HG03575 (cell line): ENCODE data around the gene SYT6.

Experiments
- ATAC-seq: cut with Tn5 transposase; IDR thresholded peaks from one replicate; pipeline ENCODE4 v1.9.1; 2021; ENCODE audit not compliant: unreplicated experiment, insufficient number of reproducible peaks, low FRiP score; ENCODE audit errors: extremely low read depth

SYT6 gene

DNA sequence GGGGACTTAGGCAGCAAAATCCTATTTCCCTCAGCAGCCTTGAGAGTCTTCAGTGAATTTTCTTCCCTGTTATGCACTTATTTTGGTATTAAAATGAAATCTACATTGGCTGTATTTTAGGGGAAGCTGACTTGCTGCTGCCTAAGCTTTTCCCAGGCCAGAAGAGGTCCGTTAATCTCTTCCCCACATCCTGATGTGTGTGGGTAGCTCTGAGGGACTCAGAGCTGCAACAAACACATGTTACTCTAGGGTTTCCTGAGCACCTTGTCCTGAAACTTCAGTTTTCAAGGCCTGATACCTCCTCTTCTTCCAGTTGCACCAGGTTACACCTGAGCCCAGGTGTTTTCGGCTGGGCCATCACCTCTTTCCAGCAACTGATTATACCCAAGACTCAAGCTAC lies 51.5 kb downstream of the SYT6 start:
- no peak for ATAC-seq

DNA sequence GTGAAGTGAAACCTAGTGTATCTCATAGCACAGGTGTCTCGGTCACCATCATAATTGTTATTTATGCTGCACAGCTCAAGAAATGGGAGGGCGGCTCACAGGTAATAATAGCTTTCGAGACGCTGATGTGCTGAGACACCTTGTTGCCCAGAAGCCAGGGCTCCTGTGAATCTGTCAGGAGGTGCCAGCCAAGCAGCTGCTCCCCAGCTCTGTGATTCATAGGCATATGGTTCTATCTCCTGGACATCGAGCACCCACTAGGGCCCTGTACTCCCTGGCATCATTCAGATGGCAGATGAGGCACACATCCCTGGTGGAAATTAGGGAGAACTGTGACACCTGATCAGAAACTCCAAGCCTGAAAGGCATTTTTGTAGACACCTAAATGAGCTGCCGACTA lies 53.5 kb downstream of the SYT6 start:
- no peak for ATAC-seq

DNA sequence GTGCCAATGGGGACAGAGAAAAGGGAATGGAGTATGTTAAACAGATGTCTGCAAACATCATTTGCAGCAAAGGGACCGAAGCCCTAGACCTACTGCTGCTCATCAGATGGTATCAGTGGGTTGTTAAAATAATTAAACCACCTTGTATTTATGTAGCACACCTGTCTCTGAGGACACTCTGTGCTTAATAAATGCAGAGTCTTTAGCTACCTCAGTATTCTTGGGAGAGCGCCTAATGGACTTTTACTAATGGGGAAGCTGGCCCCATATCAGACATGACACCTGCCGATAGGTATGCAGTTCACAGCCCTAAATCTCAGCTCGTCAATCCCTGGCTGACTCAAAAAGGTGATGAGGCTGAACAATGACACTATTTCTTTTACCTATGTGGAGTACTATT lies 54.4 kb downstream of the SYT6 start:
- ATAC-seq, result no peak

DNA sequence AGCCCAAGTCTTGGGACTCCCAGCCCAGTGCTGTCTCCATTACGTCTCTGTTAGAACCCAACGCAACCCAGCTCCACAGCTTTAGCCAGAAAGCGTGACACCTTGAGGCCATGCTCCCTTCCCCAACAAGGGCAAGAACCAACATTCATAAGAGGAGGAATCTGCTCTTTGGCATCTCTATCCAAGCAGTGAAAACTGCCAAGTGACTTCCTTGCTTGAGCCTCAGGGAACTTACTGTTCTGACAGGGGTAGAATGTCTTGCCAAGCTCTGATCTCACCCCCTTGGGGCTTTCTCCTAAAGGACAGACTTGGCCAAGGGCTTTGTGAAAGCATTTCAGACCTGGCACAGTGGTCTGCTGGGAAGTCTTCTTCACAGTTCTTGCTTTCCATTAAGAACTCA lies 56.6 kb downstream of the SYT6 start:
- ATAC-seq, result no peak

DNA sequence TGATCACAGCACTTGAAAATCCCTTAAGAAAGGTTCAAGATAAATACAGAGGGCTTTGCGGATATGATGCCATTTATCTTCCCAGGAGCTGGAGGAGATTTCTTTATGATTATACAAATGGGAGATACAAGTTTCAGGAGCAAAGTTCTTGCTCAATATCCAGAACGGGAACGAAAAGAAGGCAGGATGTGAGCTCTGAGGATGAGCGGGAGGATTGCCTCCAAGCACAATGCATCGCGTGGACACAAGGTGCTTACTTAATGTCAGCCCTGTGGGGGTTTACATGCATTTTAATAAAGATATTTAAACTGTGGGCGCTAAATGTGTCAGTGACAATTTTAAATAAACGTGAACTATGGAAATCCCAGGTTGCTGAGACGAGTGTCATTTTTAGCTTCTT lies 59.0 kb downstream of the SYT6 start:
- no peak for ATAC-seq

DNA sequence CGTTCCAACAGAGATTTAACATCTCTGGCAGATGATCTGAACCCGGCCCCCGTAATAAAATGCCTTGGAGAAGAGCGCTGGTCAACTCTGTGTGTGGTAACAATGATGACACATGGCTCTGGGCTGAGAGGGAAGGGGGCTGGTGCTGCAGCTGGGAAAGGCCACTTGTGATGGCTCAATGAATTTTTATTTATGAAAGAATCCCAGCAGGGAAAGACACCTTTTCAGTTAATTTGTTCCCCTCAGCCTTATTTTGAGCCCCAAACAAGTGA lies 59.4 kb downstream of the SYT6 start:
- no peak for ATAC-seq

DNA sequence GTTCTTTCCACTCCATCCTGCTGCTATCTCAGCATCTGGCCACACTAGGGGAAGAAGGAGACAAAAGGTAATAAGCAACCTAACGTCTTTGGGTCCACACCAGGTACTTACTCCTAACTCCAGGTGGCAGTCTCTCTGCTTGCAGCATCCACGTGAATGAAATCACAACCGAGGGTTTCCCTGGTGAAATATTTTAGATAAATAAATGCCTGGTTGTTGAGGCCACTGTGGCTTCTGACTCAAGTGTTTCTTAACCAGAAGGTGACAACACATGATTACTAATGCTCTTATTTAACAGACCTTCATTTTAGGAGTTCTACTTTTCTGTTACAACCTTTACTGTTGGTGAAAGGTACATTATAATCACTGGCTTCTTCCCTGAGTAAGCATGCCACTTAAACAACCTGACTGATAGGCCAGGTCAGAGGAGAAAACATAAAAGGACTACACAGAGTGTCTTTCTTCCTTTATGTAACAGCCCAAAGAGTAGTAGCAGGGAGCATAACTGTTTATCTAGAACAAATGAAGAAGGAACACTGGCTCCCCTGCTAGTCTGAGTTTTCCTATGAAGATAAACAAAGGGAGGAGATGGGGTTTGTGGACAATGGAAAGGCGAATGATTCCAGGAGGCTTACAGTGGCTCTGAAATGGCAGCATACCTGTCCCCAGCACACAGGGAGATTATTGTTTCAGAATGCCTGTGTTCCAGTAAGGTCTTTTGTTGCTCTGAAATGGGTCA lies 59.9 kb downstream of the SYT6 start:
- ATAC-seq, result no peak

DNA sequence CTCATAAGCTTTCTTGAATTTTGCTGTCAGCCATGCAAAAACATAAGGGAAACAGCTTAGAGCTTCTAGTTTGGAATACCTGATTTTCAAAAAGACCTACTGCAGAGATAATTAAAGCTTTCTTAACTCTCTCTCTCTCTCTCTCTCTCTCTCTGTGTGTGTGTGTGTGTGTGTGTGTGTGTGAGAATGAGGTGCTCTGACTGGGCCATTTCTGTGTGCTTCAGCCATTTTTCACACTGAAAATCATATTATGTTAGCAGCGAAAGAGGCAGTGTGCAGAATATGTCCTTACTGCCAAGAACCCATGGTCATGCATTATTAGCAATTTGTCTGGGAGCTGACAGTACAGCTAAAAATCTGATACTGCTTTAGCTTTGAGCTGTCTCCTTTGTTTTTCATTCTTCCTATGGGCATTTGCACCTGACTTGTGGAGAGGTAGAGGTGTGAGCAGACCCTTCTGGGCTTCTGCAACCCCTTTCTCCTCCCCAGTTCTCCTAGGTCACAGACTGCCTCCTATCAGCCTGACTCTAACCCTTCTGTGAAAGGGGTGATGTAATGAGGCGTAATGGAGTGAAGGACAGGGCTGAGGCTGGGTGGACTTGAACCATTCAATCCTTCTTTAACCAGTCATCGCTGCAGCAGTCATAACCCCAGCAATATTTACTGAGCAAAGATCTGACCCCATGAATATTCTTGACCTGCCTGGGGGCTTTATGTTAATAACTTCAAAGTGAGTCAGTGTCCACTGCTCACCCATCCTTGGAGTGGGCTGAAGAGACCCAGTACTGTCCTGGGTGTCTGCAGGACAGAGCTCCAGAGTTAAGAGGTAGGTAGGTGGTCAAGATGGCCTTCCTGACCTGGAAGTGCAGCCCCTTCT lies 61.2 kb downstream of the SYT6 start:
- no peak for ATAC-seq

DNA sequence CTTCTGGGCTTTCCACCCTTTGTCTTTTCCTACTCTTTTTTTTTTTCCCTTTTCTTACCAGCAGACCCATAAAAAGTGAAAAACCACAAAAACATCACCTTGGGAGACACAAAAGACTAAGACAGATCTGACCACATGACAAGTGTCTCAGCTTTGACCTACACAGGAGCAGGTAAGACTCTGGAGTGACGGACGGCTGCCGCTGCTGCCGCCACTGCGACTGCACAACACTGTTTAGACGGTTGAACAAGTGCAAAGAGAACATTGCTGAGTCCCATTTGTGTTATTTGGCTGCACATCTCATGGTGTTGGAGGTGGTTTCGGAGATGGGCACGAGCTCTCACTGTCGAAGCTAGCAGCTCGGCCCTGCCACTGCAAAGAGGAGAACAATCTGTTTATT lies 62.0 kb downstream of the SYT6 start:
- ATAC-seq, result no peak

DNA sequence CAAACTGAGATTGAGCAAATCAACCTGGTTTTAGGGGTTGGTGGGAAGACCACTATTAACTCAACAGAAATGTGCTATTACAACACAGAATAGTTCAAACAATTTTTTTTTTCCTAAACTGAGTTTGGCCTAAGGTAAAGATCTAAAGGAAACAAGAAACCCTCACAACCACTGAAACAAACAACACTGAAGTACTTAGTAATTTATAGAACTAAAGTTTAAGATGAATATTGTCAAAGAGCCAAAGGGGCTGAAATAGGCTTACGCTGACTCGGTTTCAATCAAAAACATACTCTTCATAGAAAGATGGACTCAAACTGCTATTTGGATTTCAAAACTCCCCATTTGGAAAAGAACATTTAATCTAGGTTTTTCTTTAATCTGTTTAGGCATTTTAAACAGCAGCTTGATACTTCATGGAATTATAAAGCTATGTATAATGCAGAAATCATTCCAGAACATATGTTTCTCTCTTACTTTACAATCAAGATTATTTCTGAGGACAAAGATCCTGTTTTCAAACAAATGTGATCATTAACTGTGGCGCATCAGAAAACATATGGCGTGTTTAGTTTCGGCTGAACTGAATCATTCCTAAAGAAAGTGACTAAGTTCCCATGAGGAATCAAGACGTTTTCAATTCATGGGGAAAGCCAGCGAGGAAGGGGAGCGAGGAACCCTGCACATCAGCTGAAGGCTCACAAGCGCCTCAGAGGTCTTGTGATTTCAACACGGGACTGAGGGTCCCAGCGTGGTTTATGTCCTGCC lies 62.7 kb downstream of the SYT6 start:
- ATAC-seq, result no peak

DNA sequence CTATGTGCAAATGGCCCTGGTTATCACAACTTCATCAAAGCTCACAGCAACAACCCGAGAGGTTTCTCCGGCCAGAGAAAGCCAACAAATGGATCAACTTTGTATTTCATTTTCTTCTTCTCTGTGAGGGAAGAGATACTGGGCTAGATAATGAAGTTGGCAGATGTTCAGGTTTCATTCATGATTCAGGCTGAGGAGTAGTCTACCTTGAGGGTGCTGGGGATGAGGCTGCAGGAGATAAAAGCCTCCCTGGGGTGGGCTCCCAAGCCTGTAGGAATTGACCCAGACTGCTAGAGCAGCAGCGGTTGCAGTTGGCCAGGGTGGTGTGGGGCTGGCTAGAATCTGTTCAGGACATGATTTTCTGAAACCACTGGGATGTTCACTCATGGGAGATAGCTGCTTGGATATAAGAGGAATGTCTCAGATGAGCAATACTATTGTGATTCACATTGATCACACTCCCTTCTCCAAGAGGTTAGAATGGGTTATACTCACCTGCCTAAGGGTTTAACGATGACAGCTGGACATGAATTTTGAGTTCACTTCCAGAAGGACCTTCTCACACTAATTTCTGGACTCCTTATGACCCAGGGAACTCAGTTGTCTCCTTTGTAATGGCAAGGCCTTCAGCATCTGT lies 64.0 kb downstream of the SYT6 start:
- no peak for ATAC-seq

DNA sequence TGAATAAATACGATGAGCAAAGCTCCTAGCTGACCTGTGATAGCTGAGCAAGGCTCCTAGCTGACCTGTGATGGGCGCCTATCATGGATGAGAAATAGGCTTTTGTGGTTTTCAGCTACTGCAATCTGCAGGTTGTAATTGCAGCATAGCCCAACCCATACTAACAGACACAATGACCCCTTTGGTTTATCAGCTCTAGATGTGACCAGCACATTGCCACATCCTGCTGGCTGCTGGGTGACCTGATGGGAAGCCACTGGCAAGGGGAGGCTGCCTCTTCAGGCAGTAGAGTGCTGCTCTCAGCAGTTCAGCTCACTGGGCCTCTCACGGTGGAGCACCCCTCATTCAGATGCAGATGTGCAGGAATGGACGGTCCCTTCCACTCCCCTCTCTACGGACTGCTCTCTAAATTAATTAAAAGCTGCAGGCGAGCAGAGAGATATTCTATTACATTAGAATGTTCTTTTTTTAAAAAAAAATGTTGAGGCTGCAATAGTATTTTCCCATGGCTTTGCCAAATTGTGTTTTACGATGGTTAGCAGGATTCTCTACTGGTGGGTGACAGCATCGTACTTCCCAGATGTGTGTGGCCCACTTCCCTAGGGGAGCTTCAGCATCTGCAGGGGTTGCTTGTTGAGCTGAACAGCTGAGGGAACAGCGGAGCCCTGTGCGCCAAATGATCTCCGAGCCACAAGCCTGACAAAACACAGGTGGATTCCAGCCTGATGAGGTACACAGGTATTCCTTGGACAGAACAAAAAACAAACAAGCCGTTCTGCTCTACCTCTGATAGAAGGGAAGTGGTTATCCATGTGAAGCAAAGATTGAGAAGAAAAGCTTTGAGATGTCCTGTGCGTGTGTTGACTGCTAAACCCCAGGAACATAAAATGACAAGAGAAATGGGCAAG lies 65.0 kb downstream of the SYT6 start:
- ATAC-seq, result no peak

DNA sequence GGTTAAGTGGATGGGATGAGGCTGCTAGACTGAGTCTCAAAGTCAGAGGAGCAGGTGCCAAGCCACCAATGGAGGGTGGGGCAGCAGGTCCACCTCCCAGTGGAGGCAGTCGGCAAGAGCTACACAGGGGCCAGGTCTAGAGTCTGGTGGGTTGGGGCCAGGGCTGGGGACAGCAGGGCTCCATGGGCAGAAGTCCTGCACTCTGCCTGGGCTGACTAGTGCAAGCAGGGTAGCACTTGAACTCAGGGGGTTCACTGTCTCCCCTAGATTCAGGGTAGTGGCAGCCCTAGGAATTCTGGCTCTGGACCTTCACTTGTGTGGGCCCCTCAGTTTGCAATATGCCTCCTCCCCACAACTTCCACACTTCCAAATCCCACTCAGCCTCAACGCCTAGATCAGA lies 66.2 kb downstream of the SYT6 start:
- ATAC-seq, result no peak

DNA sequence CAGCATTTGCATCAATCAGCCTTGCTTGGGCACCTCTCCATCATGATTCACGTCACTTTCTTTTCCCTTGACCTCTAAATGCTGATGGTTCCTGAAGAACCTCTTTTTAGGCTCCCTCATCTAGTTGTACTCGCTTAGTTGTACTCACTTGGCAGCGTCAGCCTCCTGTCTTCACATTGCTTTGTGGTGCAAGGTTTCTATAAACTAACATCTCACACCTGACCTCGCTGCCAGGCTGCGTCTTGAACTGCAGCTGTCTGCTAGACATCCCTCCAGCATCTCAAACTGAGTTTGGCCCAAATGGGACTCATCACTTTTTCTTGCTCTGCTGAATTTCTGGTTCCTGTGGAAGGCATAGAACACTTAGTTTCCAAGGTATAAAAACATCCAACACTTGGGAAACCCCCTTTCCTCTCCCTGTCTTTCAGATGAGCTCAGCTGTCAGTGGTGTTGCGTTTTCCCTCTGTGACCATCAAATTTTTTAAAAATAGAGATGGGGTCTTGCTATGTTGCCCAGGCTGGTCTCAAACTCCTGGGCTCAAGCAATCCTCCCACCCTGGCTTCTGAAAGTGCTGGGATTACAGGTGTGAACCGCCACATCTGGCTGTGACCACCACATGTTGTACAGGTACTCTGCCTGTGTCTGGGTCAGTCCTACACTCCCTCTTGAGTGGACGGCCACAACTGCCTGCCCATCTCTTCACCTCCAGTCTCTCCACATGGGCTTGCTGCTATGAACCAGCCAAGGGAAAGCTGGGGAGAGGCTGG lies 66.9 kb downstream of the SYT6 start:
- ATAC-seq, result no peak

DNA sequence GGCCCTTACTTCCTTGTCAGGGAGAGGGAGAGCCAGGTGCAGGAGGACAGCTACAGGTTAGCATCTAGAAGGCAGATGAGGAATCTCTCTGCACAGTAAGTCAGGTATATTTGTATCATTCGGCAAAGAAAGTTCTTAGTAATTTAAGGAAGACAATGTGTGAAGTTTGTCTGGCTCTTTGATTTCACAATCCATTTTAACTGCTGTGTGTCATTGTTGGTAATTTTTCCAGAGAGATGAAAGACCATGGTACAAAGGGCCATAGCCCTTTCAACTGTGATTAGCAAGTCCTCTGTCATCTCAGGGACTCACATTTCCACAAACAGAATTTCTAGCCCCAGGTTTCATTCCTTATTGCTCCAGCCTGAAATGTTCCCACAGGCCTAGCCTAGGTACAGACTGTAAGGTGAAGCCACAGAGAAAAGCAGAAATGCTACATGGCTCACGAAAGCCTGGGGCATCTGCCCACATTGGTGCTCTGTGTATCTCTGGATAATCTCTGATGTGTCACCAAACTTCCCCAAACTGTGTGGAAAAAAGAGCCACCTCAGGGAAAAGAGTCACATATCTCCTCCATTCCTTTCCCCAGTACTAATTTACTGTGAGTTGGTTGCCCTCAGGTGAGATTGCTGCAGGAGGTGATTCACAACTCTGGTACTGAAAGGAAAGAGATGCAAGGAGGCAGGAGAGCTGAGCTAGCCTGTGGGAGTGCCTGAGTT lies 70.6 kb downstream of the SYT6 start:
- no peak for ATAC-seq

DNA sequence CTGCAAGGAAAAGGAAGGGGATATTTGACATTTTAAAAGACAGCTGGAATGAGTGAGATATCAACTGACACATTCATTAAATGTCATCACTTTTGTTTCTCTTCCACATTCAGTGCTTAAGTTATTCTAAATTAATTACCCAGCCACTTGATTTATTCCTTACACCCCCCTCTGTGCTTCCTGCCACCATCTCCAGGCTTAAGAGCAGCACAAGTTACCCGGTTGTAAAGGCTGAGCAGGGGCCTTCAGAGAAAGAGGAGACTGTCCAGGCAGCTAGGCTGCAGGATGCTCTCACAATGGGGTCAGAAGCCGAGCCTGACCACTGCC lies 71.4 kb downstream of the SYT6 start:
- no peak for ATAC-seq

DNA sequence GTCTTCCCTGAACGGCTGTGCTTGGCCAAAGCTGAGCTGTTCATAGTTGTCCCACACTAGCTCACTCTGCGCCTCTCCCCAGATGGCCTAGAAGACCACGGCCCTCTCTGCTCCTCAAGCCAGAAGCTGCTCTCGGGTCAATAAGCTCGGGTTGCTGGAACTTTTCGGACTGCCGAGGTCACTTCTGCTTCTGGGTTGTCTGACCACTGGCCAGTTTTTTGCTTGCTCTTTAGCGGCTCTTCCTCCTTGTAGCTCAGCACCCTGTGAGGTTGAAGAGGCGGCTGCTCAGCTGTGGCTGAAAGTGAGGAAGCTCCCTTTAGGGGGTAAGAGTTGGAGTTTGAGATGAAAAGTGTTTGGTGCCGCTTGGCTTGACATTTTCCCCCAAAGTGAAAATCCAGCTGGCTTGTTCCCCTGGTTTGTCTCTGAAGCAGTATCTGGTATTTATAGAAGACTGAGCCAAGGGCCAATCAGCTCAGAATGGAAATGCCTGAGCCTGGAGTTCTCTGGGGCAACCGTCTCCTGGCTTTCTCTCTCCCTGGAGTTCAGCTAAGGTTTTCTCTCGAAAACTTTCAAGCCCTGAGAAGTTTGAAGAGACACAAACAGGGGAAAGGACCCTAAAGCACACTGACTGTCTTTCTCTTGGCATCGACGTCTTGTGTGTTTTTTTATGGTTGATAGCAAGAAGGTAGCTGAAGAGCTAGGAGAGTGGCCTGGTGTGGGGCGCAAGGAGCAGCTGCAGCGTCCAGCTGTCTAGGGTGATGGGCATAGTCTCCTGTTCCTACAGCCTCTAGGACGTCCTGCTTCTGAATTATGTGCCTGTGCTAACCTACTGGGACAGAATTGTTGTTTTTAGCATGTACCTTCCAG lies 72.0 kb downstream of the SYT6 start:
- ATAC-seq, result no peak
